Endometrial microvascular endothelial cells (primary cell): ENCODE data around the gene SLC25A4. TPM values are rescaled to one million over a fixed set of nuclear protein-coding genes. Genes with fewer than 3 reads are reported as not detected.
"Not testable (repeated sequence)": the region's sequence is repeated elsewhere in the genome, so short reads cannot be mapped to it uniquely, and the experiment has no call there.

Experiments
- in situ Hi-C: cut with HindIII; loops from 2 replicates; pipeline ENCODE4 v1.10.0; 2017; ENCODE audit warnings: low sequenced_read_pairs, low pct_unique_long_range_greater_than_20kb; ENCODE audit errors: inconsistent ontology term
- total RNA-seq: library from RNA; depleted of rRNA; stranded (reverse); fragments of >200 nt; gene quantifications from one replicate; pipeline ENCODE4 v1.2.3, GENCODE V29; 2015; ENCODE audit errors: inconsistent ontology term

SLC25A4 gene
- total RNA-seq, 1 donor from 2014 or later = 14.4 TPM

- in situ Hi-C loops = no loop called here
Measured at GRCh38 chr4:185118876-185119275, 24.2 kb upstream of the SLC25A4 start.

- in situ Hi-C loops = not testable (repeated sequence)
Measured at GRCh38 chr4:185119467-185119866, 23.6 kb upstream of the SLC25A4 start.

- in situ Hi-C loops = no loop called here
Measured at GRCh38 chr4:185119927-185120630, 23.0 kb upstream of the SLC25A4 start.

- in situ Hi-C loops = no loop called here
Measured at GRCh38 chr4:185120631-185120946, 22.5 kb upstream of the SLC25A4 start.

- in situ Hi-C loops = no loop called here
Measured at GRCh38 chr4:185122681-185123345, 20.3 kb upstream of the SLC25A4 start.

- in situ Hi-C loops = no loop called here
Measured at GRCh38 chr4:185124006-185124405, 19.1 kb upstream of the SLC25A4 start.

GRCh38 chr4:185127021-185127925, 15.8 kb upstream of the SLC25A4 start:
- in situ Hi-C loops = no loop called here

GRCh38 chr4:185128272-185129119, 14.6 kb upstream of the SLC25A4 start:
- in situ Hi-C loops = no loop called here

- in situ Hi-C loops = no loop called here
Measured at GRCh38 chr4:185134307-185134869, 8.7 kb upstream of the SLC25A4 start.

GRCh38 chr4:185137233-185137925, 5.7 kb upstream of the SLC25A4 start:
- in situ Hi-C loops = no loop called here

GRCh38 chr4:185138161-185138560, 4.9 kb upstream of the SLC25A4 start:
- in situ Hi-C loops = no loop called here

- in situ Hi-C loops = no loop called here
Measured at GRCh38 chr4:185139736-185140135, 3.3 kb upstream of the SLC25A4 start.

- in situ Hi-C loops = no loop called here
Measured at GRCh38 chr4:185141777-185142176, 1.3 kb upstream of the SLC25A4 start.

GRCh38 chr4:185142564-185142911, 528 bp upstream of the SLC25A4 start:
- in situ Hi-C loops = no loop called here

GRCh38 chr4:185143601-185143969, 519 bp downstream of the SLC25A4 start:
- in situ Hi-C loops = no loop called here

GRCh38 chr4:185144601-185145240, 1.7 kb downstream of the SLC25A4 start:
- in situ Hi-C loops = no loop called here

GRCh38 chr4:185145572-185145971, 2.5 kb downstream of the SLC25A4 start:
- in situ Hi-C loops = no loop called here

GRCh38 chr4:185149392-185149791, 6.3 kb downstream of the SLC25A4 start:
- in situ Hi-C loops = no loop called here
